HL-60 (cell line): ENCODE measurements around the gene GGT7.

Source experiments
- DNase-seq, 2 experiments: peaks; one replicate each; pipeline ENCODE4 v3.0.0-alpha.2; 2010 to 2020; ENCODE audit warnings: low read depth in 1 of 2, low spot score in 1 of 2
- H3K27ac ChIP-seq: fragments of 250-450 bp; sonication (Bioruptor Pico); replicated peaks from 2 replicates; pipeline ENCODE4 v1.5.1; 2020; ENCODE audit warnings: mild to moderate bottlenecking, moderate library complexity
- H3K27me3 ChIP-seq: fragments of 250-450 bp; sonication (Bioruptor Pico); 2 replicates; pipeline ENCODE4 v1.5.1; 2021; ENCODE audit warnings: mild to moderate bottlenecking, moderate library complexity; ENCODE audit not compliant: insufficient read depth, poor library complexity, severe bottlenecking
- H3K4me3 ChIP-seq: replicated peaks from 2 replicates; pipeline ENCODE4 v1.5.1; 2011; ENCODE audit warnings: mild to moderate bottlenecking, control low read depth, low read length; ENCODE audit not compliant: insufficient read depth
- GABPA ChIP-seq: IDR thresholded peaks from 2 replicates; pipeline ENCODE4 v1.6.1; 2012; ENCODE audit warnings: low read depth
- POLR2AphosphoS5 ChIP-seq: IDR thresholded peaks from 2 replicates; pipeline ENCODE4 v1.6.1; 2012; ENCODE audit warnings: low read depth
- REST ChIP-seq: IDR thresholded peaks from 2 replicates; pipeline ENCODE4 v1.6.1; 2012; ENCODE audit warnings: low read depth; ENCODE audit not compliant: insufficient replicate concordance
- SPI1 ChIP-seq: IDR thresholded peaks from 2 replicates; pipeline ENCODE4 v1.6.1; 2012; ENCODE audit warnings: low read depth, mild to moderate bottlenecking, borderline replicate concordance
- TF ChIP-seq, protein P1 (sequence below): IDR thresholded peaks from one replicate; pipeline ENCODE4 v1.5.1; 2011; ENCODE audit warnings: low read length, control low read depth, inconsistent platforms; ENCODE audit not compliant: insufficient read depth

GGT7 gene

DNA sequence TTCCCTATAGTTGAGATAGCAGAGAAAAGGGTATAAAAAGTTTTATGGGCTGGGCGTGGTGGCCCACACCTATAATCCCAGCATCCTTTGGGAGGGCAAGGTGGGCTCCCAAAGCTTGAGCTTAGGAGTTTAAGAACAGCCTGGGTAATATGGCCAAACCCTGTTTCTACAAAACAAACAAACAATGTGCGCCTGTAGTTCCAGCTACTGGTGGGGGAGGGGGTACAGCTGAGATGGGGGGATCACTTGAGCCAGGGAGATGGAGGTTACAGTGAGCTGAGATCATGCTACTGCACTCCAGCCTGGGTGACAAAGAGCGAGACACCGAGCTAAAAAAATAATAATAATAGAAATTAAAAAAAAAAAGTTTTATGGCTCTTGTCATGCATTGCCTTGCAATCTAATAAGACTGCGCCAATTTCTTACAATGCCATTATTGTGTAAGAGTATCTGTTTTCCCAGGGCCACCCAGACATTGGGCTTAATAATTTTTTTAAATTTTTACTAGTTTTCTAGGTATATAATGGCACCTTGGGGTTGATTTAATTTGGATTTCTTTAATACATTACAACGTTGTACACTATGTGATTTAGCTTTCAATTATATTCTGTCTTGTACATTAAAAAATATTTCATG, 7.7 kb upstream of the GGT7 start:
- Histone ChIP-seq H3K27ac (no peak overlapping the region), H3K27me3 (no peaks in the 10 kb centered on the region), H3K4me3 (no peak overlapping the region)
- TF ChIP-seq SPI1: no peak
- TF ChIP-seq, protein P1, sequence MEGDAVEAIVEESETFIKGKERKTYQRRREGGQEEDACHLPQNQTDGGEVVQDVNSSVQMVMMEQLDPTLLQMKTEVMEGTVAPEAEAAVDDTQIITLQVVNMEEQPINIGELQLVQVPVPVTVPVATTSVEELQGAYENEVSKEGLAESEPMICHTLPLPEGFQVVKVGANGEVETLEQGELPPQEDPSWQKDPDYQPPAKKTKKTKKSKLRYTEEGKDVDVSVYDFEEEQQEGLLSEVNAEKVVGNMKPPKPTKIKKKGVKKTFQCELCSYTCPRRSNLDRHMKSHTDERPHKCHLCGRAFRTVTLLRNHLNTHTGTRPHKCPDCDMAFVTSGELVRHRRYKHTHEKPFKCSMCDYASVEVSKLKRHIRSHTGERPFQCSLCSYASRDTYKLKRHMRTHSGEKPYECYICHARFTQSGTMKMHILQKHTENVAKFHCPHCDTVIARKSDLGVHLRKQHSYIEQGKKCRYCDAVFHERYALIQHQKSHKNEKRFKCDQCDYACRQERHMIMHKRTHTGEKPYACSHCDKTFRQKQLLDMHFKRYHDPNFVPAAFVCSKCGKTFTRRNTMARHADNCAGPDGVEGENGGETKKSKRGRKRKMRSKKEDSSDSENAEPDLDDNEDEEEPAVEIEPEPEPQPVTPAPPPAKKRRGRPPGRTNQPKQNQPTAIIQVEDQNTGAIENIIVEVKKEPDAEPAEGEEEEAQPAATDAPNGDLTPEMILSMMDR: no peak
- TF ChIP-seq POLR2AphosphoS5: no peak
- no peak for TF ChIP-seq REST
- TF ChIP-seq GABPA: no peak
- no peak for DNase-seq

DNA sequence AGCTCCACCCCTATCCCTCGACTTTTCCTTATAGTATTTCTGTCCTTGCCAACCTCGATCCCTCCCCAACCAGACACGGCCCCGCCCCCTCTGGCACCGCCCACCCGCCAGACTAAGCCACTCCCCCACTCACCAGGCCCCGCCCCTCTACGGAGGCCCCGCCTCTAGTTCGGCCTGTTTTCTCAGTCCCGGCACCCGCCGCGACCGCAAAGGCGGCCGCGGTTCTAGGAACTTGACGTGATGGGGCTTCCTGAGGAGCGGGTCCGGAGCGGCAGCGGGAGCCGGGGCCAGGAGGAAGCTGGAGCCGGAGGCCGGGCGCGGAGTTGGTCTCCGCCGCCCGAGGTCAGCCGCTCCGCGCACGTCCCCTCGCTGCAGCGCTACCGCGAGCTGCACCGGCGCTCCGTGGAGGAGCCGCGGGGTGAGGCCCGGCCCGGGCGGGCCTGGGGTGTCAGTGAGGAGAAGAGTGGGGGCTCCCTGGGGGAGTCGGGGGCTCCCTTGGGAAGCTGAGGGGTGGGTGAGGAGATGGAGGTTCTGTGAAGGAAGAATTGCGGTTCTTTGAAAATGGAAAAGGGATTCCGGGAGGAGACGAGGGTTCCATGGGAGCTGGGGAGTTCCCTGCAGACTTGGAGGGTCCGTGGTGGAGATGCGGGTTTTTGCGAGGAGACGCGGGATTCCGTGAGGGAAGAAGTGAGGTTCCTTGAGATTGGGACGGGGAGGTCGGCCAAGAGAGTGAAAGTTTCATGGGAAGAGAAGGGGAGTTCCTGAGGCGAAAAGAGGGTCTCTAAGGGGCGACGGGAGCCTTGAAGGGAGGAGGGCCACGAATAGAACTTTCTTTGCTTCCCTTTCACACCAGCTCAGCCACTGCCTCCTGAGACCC, 4.0 kb upstream of the GGT7 start, which contains the start of gene ACSS2:
TSS of gene ACSS2 (plus strand) at position 207 of the 877 bp plus-strand sequence. CDS start at position 241, 34 bp downstream.
- Histone ChIP-seq H3K27ac (peak within 1 kb of the TSS; percentile 54), H3K27me3 (peaks cover 3% of the 10 kb centered on the region), H3K4me3 (peak within 1 kb of the TSS; percentile 72)
- no peak for DNase-seq
- TF ChIP-seq, protein P1: no peak
- TF ChIP-seq SPI1: no peak
- no peak; the same call in 1 of the 2 replicates for TF ChIP-seq POLR2AphosphoS5
- no peak for TF ChIP-seq GABPA

GRCh38 chr20:34875642-34876405, 3.2 kb upstream of the GGT7 start:
- Histone ChIP-seq H3K27ac (peak overlapping the region; percentile 54), H3K4me3 (peak overlapping the region; percentile 72), H3K27me3 (peaks cover 3% of the 10 kb centered on the region)
- TF ChIP-seq, protein P1: no peak
- no peak; the same call in 1 of the 2 replicates for TF ChIP-seq SPI1
- DNase-seq: peak; percentile 98 to 99

DNA sequence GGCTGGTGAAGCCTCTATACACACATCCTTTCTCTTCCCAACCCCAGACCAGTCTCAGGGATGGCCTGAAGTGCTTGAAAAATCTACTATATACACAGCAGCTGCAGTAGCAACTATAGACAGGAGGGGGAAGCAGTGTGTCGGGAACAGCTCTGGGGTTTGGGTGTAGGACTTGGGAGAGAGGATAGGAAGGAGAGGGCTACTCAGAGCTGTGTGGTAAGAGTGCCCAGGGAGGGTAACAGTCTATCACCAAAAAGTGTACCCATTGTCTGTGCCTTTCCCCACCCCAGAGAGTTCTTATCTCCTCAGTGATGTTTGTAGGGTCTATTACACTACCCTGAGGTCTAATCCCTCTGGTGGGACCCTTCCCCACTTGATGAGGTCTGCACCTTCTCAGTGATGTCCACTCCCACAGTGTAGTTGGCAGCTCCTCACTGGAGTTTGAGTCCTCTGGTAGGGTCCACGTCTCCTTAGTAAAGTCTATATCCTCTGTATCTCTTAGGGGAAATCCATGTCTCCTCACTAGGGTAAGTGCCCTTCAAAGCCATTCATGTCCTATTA, 1.5 kb upstream of the GGT7 start:
- TF ChIP-seq, protein P1: peak; percentile 97
- TF ChIP-seq POLR2AphosphoS5 (no peak), REST (no peak)

More for the DNA sequence above, 1.5 kb upstream of the GGT7 start:
- DNase-seq: peak; percentile 66 to 85
- Histone ChIP-seq H3K27ac (no peak overlapping the region), H3K27me3 (peaks cover 3% of the 10 kb centered on the region), H3K4me3 (no peak overlapping the region)
